ENCODE measurements around the gene PACSIN2.
"Not testable (repeated sequence)": the region's sequence is repeated elsewhere in the genome, so short reads cannot be mapped to it uniquely, and the experiment has no call there.

GRCh38 chr22:42961400-42961690, 53.6 kb downstream of the PACSIN2 start:
- TF ChIP-seq, protein P1, sequence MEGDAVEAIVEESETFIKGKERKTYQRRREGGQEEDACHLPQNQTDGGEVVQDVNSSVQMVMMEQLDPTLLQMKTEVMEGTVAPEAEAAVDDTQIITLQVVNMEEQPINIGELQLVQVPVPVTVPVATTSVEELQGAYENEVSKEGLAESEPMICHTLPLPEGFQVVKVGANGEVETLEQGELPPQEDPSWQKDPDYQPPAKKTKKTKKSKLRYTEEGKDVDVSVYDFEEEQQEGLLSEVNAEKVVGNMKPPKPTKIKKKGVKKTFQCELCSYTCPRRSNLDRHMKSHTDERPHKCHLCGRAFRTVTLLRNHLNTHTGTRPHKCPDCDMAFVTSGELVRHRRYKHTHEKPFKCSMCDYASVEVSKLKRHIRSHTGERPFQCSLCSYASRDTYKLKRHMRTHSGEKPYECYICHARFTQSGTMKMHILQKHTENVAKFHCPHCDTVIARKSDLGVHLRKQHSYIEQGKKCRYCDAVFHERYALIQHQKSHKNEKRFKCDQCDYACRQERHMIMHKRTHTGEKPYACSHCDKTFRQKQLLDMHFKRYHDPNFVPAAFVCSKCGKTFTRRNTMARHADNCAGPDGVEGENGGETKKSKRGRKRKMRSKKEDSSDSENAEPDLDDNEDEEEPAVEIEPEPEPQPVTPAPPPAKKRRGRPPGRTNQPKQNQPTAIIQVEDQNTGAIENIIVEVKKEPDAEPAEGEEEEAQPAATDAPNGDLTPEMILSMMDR (conservative IDR thresholded peaks at IDR 0.05; ENCODE audit: low read depth in 2 of 2): not testable (repeated sequence)
- not testable (repeated sequence) for TF ChIP-seq REST (IDR thresholded peaks at IDR 0.05; ENCODE audit: unreplicated experiment); EZH2 (IDR thresholded peaks at IDR 0.05; ENCODE audit: low read depth, unreplicated experiment); POLR2AphosphoS5 (IDR thresholded peaks at IDR 0.05; ENCODE audit: low read depth); JUNB (IDR thresholded peaks at IDR 0.05; ENCODE audit: unreplicated experiment); EZH2phosphoT487 (IDR thresholded peaks at IDR 0.05; ENCODE audit: unreplicated experiment); ZNF114 (CRISPR knock-in tag; IDR thresholded peaks at IDR 0.05); CREB1 (CRISPR knock-in tag; IDR thresholded peaks at IDR 0.05; ENCODE audit: low read depth); ZNF331 (CRISPR knock-in tag; IDR thresholded peaks at IDR 0.05; ENCODE audit: low read depth); NANOG (IDR thresholded peaks at IDR 0.05; ENCODE audit: borderline replicate concordance); STAT1 (IDR thresholded peaks at IDR 0.05; ENCODE audit: unreplicated experiment)
- TF ChIP-seq, protein P2, sequence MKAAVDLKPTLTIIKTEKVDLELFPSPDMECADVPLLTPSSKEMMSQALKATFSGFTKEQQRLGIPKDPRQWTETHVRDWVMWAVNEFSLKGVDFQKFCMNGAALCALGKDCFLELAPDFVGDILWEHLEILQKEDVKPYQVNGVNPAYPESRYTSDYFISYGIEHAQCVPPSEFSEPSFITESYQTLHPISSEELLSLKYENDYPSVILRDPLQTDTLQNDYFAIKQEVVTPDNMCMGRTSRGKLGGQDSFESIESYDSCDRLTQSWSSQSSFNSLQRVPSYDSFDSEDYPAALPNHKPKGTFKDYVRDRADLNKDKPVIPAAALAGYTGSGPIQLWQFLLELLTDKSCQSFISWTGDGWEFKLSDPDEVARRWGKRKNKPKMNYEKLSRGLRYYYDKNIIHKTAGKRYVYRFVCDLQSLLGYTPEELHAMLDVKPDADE (IDR thresholded peaks at IDR 0.05): not testable (repeated sequence)

Data from GM23338 (cell line).